ENCODE measurements around the gene UCHL3. TPM values are rescaled to one million over a fixed set of nuclear protein-coding genes. Genes with fewer than 3 reads are reported as not detected.

Gene UCHL3
- total RNA-seq, 1 experiment from 2014 or later: 50.0 TPM

DNA sequence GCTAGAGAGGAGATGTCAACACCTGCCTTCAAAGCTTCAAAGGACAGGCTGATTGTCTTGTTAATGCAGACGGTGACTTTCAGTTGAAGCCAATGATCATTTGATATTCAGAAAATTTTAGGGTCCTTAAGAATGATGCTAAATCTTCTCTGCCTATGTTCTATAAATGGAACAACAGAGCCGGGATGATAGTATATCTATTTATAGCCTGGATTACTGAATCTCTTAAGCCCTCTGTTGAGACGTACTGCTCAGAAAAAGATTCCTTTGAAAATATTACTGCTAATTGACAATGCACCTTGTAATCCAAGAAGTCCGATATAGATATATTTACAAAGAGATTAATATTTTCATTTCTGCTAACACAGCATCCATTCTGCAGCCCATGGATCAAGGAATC lies 50.8 kb downstream of the UCHL3 start:
- no peak overlapping the region for H3K4me3 ChIP-seq (ENCODE audit: low read length)
- no peak overlapping the region for H2AFZ ChIP-seq (ENCODE audit: low read length)
- H3K36me3 ChIP-seq (ENCODE audit: low read depth, low read length): peaks cover 10% of the 10 kb centered on the region
- no TSS peak for BruUV-seq (replicated peaks)
- no peaks in the 10 kb centered on the region for H3K9me3 ChIP-seq (ENCODE audit: low read length)
- no peaks in the 10 kb centered on the region for H3K27me3 ChIP-seq (ENCODE audit: low read length)
- ATAC-seq (no peak), DNase-seq (no peak)
- H3F3A ChIP-seq (ENCODE audit: low read length, unreplicated experiment): no peaks in the 10 kb centered on the region
- no peaks in the 10 kb centered on the region for H3K9me2 ChIP-seq (replicated peaks; ENCODE audit: low read length)
- H3K9ac ChIP-seq (ENCODE audit: low read length): no peak overlapping the region
- no peaks in the 10 kb centered on the region for H3K79me2 ChIP-seq (ENCODE audit: low read length)
- H4K20me1 ChIP-seq (ENCODE audit: low read length): no peaks in the 10 kb centered on the region
- TF ChIP-seq EZH2phosphoT487 (IDR thresholded peaks at IDR 0.05; ENCODE audit: borderline replicate concordance, low read length) (no peak), EZH2 (IDR thresholded peaks at IDR 0.05; ENCODE audit: low read length, unreplicated experiment) (no peak)
- no peak overlapping the region for H3K27ac ChIP-seq (ENCODE audit: low read length)
- intact Hi-C loops (cut with micrococcal nuclease): no loop called here
- H3K4me2 ChIP-seq (ENCODE audit: low read length): no peak overlapping the region
- CTCF ChIA-PET: no interaction called here
- H3K4me1 ChIP-seq (ENCODE audit: insufficient read depth, low read length): no peaks in the 10 kb centered on the region
- POLR2A ChIA-PET (ENCODE audit: unreplicated experiment): no interaction called here

DNA sequence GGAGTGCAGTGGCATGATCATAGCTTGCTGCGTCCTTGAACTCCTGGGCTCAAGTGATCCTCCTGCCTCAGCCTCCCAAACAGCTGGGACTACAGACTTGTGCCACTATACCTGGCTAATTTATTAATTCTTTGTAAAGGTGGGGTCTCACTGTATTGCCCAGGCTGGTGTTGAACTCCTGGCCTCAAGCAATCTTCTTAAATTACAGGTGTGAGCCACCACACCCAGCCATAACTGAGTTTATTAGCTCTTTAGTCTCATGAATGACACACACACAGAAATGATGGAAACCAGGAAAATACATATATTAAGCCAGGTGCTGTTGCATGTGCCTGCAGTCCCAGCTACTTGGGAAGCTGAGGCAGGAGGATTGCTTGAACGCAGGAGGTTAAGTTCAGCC lies 53.4 kb downstream of the UCHL3 start:
- POLR2A ChIA-PET (ENCODE audit: unreplicated experiment): no interaction called here
- no peaks in the 10 kb centered on the region for H4K20me1 ChIP-seq (ENCODE audit: low read length)
- no peak overlapping the region for H3K9ac ChIP-seq (ENCODE audit: low read length)
- BruUV-seq (replicated peaks): no TSS peak
- no peaks in the 10 kb centered on the region for H3K9me2 ChIP-seq (replicated peaks; ENCODE audit: low read length)
- 0 out of 2 replicates have a peak, but pooled peaks cover 5% of the 10 kb centered on the region for H3K4me1 ChIP-seq (ENCODE audit: insufficient read depth, low read length)
- H3K9me3 ChIP-seq (ENCODE audit: low read length): no peaks in the 10 kb centered on the region
- H3K4me2 ChIP-seq (ENCODE audit: low read length): no peak overlapping the region
- H3K4me3 ChIP-seq (ENCODE audit: low read length): no peak overlapping the region
- H3K79me2 ChIP-seq (ENCODE audit: low read length): no peaks in the 10 kb centered on the region
- peaks cover 6% of the 10 kb centered on the region for H3K36me3 ChIP-seq (ENCODE audit: low read depth, low read length)
- ATAC-seq: no peak
- H3F3A ChIP-seq (ENCODE audit: low read length, unreplicated experiment): no peaks in the 10 kb centered on the region
- no peak overlapping the region for H2AFZ ChIP-seq (ENCODE audit: low read length)
- DNase-seq: no peak
- TF ChIP-seq CTCF (conservative IDR thresholded peaks at IDR 0.05; ENCODE audit: low read depth, low read length) (no peak), EZH2 (IDR thresholded peaks at IDR 0.05; ENCODE audit: low read length, unreplicated experiment) (no peak), EZH2phosphoT487 (IDR thresholded peaks at IDR 0.05; ENCODE audit: borderline replicate concordance, low read length) (no peak)
- H3K27me3 ChIP-seq (ENCODE audit: low read length): no peaks in the 10 kb centered on the region
- no peak overlapping the region for H3K27ac ChIP-seq (ENCODE audit: low read length)
- CTCF ChIA-PET: no interaction called here
- intact Hi-C loops (cut with micrococcal nuclease): no loop called here

- DNase-seq: peak; percentile 38
- peak; percentile 15; the same call in 1 of the 2 replicates for ATAC-seq
- POLR2A ChIA-PET (ENCODE audit: unreplicated experiment): no interaction called here
- Histone ChIP-seq H3K9me2 (replicated peaks; ENCODE audit: low read length) (no peaks in the 10 kb centered on the region), H3K9ac (ENCODE audit: low read length) (no peak overlapping the region), H3K4me3 (ENCODE audit: low read length) (no peak overlapping the region), H3K9me3 (ENCODE audit: low read length) (no peaks in the 10 kb centered on the region), H3F3A (ENCODE audit: low read length, unreplicated experiment) (no peaks in the 10 kb centered on the region), H3K79me2 (ENCODE audit: low read length) (no peaks in the 10 kb centered on the region), H3K36me3 (ENCODE audit: low read depth, low read length) (peaks cover 6% of the 10 kb centered on the region), H3K4me2 (ENCODE audit: low read length) (no peak overlapping the region), H3K27me3 (ENCODE audit: low read length) (no peaks in the 10 kb centered on the region), H3K27ac (ENCODE audit: low read length) (0 out of 2 replicates have a peak overlapping the region, but pooled peaks have one; percentile 17), H3K4me1 (ENCODE audit: insufficient read depth, low read length) (peaks cover 12% of the 10 kb centered on the region; the same call in 1 of the 2 replicates), H4K20me1 (ENCODE audit: low read length) (no peaks in the 10 kb centered on the region), H2AFZ (ENCODE audit: low read length) (no peak overlapping the region)
- no TSS peak for BruUV-seq (replicated peaks)
- TF ChIP-seq CTCF (conservative IDR thresholded peaks at IDR 0.05; ENCODE audit: low read depth, low read length) (no peak), EZH2phosphoT487 (IDR thresholded peaks at IDR 0.05; ENCODE audit: borderline replicate concordance, low read length) (no peak), EZH2 (IDR thresholded peaks at IDR 0.05; ENCODE audit: low read length, unreplicated experiment) (no peak)
- CTCF ChIA-PET: no interaction called here
- intact Hi-C loops (cut with micrococcal nuclease): no loop called here
Observed at GRCh38 chr13:75607447-75607846, 57.9 kb downstream of the UCHL3 start.

Measured in PC-3 (cell line).